Kidney (tissue), 14 donors: ENCODE measurements around the gene MYEOV. TPM values are rescaled to one million over a fixed set of nuclear protein-coding genes. Genes with fewer than 3 reads are reported as not detected.

Source experiments
- DNase-seq, 5 donors: peaks; one replicate each; pipeline ENCODE4 v3.0.0-alpha.2; 2013 to 2020
- FAIRE-seq: peaks from 2 replicates; lab custom pipeline; 2012; peaks lifted over from hg19 to GRCh38; lab: Jason Lieb, UNC
- H3K27ac ChIP-seq, 2 donors: one replicate each; pipeline ENCODE4 v1.7.0; 2013; ENCODE audit warnings: low read depth in 2 of 2, low read length in 2 of 2, inconsistent platforms in 1 of 2
- H3K27me3 ChIP-seq: one replicate; pipeline ENCODE4 v1.7.1; 2013; ENCODE audit warnings: low read length, inconsistent platforms; ENCODE audit not compliant: control insufficient read depth, insufficient read depth
- H3K36me3 ChIP-seq, 3 donors: one replicate each; pipeline versions ENCODE4 v1.7.0 to v1.7.1; 2013; ENCODE audit warnings: low read length in 3 of 3, control low read depth in 1 of 3, inconsistent platforms in 1 of 3; ENCODE audit not compliant: insufficient read depth in 3 of 3, control insufficient read depth in 2 of 3
- H3K4me1 ChIP-seq, 3 donors: one replicate each; pipeline versions ENCODE4 v1.7.0 to v1.7.1; 2013; ENCODE audit warnings: low read length in 3 of 3, inconsistent platforms in 1 of 3, low read depth in 1 of 3; ENCODE audit not compliant: control insufficient read depth in 2 of 3, insufficient read depth in 2 of 3
- H3K4me3 ChIP-seq, 3 donors: one replicate each; pipeline versions ENCODE4 v1.7.0 to v1.8.1; 2013; ENCODE audit warnings: low read length in 3 of 3, control low read depth in 1 of 3, inconsistent platforms in 1 of 3
- H3K9ac ChIP-seq, 3 donors: one replicate each; pipeline versions ENCODE4 v1.7.0 to v1.7.1; 2013; ENCODE audit warnings: low read length in 3 of 3, control low read depth in 1 of 3, inconsistent platforms in 1 of 3
- H3K9me3 ChIP-seq, 3 donors: one replicate each; pipeline versions ENCODE4 v1.7.0 to v1.7.1; 2013; ENCODE audit warnings: low read length in 3 of 3, control low read depth in 1 of 3, inconsistent platforms in 1 of 3; ENCODE audit not compliant: control insufficient read depth in 2 of 3, insufficient read depth in 1 of 3
- intact Hi-C: fragments of 100-400 bp; cut with DNase I; formaldehyde crosslinking; loops from one replicate; pipeline ENCODE4 v1.11.1; 2022
- polyA plus RNA-seq: library from polyadenylated mRNA; stranded (reverse); fragments of 350-450 nt; fragmentation: Illumina TruSeq; extraction: RNeasy Lipid Tissue Mini Kit (QIAGEN cat#74804); gene quantifications from one replicate; pipeline ENCODE4 v1.2.3, GENCODE V29; 2014; ENCODE audit warnings: low read depth, low replicate concordance; ENCODE audit not compliant: insufficient read depth
- total RNA-seq: library from RNA; stranded (reverse); fragmentation: NEBNext Ultra II Directional; extraction: Animal tissue kit (Norgen Biotek cat#: 25700); gene quantifications from one replicate; pipeline ENCODE4 v1.2.1, GENCODE V29; 2021
- TF ChIP-seq, protein P1 (sequence below): IDR thresholded peaks from 3 replicates; pipeline ENCODE4 v1.5.1; 2012; ENCODE audit warnings: mild to moderate bottlenecking, moderate library complexity, borderline replicate concordance; ENCODE audit not compliant: insufficient read depth; ENCODE audit errors: extremely low read depth
- donor health status: control.
- donor health status: control.
- donor health status: control.
- donor health status: control.
- donor health status: control.
- donor health status: DM: yes; HTN: yes; CAD: no.
- donor health status: Normal renal cell carcinoma (clear cell type).

The MYEOV gene
- total and polyA plus RNA-seq, 2 donors from 2014 or later = 2.6 TPM; not detected in 1

DNA sequence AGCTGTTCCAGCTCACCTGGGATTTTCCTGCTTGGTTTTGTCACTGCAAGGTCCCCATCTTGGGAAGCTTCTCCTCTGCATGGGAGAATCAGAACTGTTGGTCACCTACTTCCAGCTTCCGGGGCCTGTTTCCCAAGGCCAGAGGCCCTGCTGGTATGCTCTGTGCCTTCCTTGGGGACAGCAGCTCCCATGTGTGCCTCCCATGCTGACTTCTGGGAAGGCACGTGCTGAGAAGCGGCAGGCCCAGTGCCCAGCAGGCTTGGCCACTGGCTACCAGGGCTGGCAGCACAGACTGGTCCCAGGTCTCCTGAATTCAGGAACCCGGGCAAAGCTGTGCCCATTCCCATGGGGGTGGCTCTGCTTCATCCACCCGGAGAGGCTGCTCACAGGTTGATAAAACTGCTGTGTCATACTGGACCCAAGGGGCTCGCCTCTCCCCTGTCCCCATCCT is 33.8 kb downstream of the MYEOV start:
- Histone ChIP-seq H3K36me3 (no peaks in the 10 kb centered on the region), H3K27me3 (no peaks in the 10 kb centered on the region), H3K9me3 (no peaks in the 10 kb centered on the region), H3K4me1 (no peaks in the 10 kb centered on the region), H3K4me3 (no peak overlapping the region), H3K27ac (no peak overlapping the region), H3K9ac (no peak overlapping the region)
- FAIRE-seq = no peak
- intact Hi-C loops = no loop called here
- TF ChIP-seq, protein P1, sequence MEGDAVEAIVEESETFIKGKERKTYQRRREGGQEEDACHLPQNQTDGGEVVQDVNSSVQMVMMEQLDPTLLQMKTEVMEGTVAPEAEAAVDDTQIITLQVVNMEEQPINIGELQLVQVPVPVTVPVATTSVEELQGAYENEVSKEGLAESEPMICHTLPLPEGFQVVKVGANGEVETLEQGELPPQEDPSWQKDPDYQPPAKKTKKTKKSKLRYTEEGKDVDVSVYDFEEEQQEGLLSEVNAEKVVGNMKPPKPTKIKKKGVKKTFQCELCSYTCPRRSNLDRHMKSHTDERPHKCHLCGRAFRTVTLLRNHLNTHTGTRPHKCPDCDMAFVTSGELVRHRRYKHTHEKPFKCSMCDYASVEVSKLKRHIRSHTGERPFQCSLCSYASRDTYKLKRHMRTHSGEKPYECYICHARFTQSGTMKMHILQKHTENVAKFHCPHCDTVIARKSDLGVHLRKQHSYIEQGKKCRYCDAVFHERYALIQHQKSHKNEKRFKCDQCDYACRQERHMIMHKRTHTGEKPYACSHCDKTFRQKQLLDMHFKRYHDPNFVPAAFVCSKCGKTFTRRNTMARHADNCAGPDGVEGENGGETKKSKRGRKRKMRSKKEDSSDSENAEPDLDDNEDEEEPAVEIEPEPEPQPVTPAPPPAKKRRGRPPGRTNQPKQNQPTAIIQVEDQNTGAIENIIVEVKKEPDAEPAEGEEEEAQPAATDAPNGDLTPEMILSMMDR = no peak
- peak in 1 of 5 donors; percentile 17 for DNase-seq

DNA sequence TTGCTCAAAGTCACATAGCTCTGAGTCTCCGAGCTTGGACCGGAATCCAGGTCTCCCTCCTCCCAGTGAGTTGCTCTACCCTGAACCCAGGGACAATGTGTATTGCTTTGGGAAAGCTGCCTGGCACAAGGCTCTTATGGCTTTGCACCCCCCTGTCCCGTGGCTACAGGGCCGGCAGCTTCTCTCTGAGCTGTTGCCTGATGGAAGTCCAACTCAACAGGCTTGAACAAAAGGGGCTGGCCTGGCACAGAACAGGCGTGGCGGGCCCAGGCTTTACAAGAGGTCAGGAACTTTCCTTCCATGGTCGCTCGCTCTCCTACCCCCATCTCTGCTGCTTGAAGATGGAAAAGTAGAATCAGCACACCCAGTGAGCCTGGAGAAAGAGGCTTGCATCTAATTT is 34.3 kb downstream of the MYEOV start:
- Histone ChIP-seq H3K9ac (no peak overlapping the region), H3K27me3 (no peaks in the 10 kb centered on the region), H3K4me1 (no peaks in the 10 kb centered on the region), H3K36me3 (no peaks in the 10 kb centered on the region), H3K27ac (no peak overlapping the region), H3K4me3 (no peak overlapping the region), H3K9me3 (no peaks in the 10 kb centered on the region)
- no peak for DNase-seq
- intact Hi-C loops = no loop called here
- TF ChIP-seq, protein P1 = no peak
- no peak for FAIRE-seq

DNA sequence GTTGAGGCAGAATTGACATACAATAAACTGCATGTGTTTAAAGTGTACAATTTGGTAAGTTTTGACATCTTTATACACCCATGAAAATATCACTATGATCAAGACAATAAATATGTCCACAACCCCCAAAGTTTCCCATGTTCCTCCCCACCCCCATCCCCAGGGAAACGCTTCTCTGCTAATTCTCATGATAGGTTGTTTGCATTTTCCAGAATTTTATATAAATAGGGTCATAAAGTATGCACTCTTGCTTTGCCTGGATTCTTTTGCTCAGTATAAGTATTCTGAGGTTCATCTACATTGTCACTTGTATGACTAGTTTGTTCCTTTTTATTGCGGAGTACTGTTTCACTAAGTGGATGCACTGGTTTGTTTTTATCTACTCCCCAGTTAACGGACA is 35.6 kb downstream of the MYEOV start:
- Histone ChIP-seq H3K27ac (no peak overlapping the region), H3K27me3 (no peaks in the 10 kb centered on the region), H3K4me1 (no peaks in the 10 kb centered on the region), H3K9ac (no peak overlapping the region), H3K4me3 (no peak overlapping the region), H3K36me3 (no peaks in the 10 kb centered on the region), H3K9me3 (no peaks in the 10 kb centered on the region)
- FAIRE-seq (no peak), DNase-seq (peak in 1 of 5 donors; percentile 4)
- TF ChIP-seq, protein P1 = no peak
- intact Hi-C loops = no loop called here

DNA sequence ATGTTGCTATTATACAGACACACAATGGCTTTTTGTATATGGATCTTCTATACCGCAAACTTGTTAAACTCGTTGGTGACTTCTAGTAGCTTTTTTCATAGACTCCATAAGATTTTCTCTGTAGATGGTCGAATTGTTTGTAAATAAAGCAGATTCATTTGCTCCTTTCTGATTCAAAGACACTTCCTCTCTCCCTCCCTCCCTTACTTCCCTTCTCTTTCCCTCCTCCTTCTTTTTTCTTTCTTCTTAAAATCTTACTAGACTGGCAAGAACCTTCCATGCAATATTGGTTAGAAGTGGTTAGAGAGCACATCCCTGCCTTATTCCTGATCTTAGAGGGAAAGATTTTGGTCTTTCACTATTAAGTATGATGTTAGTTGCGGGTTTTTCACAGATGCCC is 36.4 kb downstream of the MYEOV start:
- intact Hi-C loops = no loop called here
- TF ChIP-seq, protein P1 = no peak
- DNase-seq (no peak), FAIRE-seq (no peak)
- Histone ChIP-seq H3K4me1 (no peaks in the 10 kb centered on the region), H3K4me3 (no peak overlapping the region), H3K27me3 (no peaks in the 10 kb centered on the region), H3K9me3 (no peaks in the 10 kb centered on the region), H3K9ac (no peak overlapping the region), H3K36me3 (no peaks in the 10 kb centered on the region), H3K27ac (no peak overlapping the region)
